K562 (cell line): ENCODE data around the gene MCAM. TPM values are rescaled to one million over a fixed set of nuclear protein-coding genes. Genes with fewer than 3 reads are reported as not detected.

Experiments
- ATAC-seq: fragments of 200-7000 bp; cut with Tn5 transposase; 3 replicates; pipeline ENCODE4 v1.9.1; 2020; ENCODE audit warnings: moderate library complexity
- BruUV-seq: library from RNA; stranded (reverse); fragments of 400-500 nt; replicated peaks from 2 replicates; lab custom pipeline; 2021; lab: Mats Ljungman, UMichigan
- CTCF ChIA-PET: fragments of 300-600 bp; formaldehyde crosslinking; extraction: SDS; loops from one replicate; lab custom pipeline; 2021; ENCODE audit warnings: low intra/inter-chr PET ratio; lab: Yijun Ruan, JAX
- POLR2A ChIA-PET: fragments of 300-600, 350-650 bp; sonication (Branson Sonifier 250); formaldehyde crosslinking; extraction: SDS; loops from one replicate; lab custom pipeline; 2021; ENCODE audit warnings: antibody characterized with exemption, inconsistent platforms; lab: Yijun Ruan, JAX
- DNase-seq, 4 experiments: peaks; one replicate each; pipeline versions ENCODE4 v3.0.0 to v3.0.0-alpha.2; 2011 to 2018; ENCODE audit warnings: low spot score in 3 of 4, mixed read lengths in 3 of 4; ENCODE audit errors: extremely low read depth in 1 of 4
- FAIRE-seq: peaks from 2 replicates; lab custom pipeline; 2011; peaks lifted over from hg19 to GRCh38; lab: Jason Lieb, UNC
- H2AFZ ChIP-seq: 2 replicates; pipeline ENCODE4 v1.6.0; 2011; ENCODE audit warnings: low read depth, low read length, control low read depth, inconsistent platforms
- H3K27ac ChIP-seq: fragments of 200-600 bp; 3 replicates; pipeline ENCODE4 v1.8.0; 2011; ENCODE audit warnings: low read depth, mild to moderate bottlenecking, control low read depth, inconsistent platforms, low read length, moderate library complexity, mixed read lengths; ENCODE audit errors: extremely low read depth
- H3K27me3 ChIP-seq, 2 experiments: fragments of 300-600 bp in 1 of 2; 2 replicates in 1 of 2; 3 replicates in 1 of 2; pipeline versions ENCODE4 v1.6.0 to v1.8.0; 2011; ENCODE audit warnings: inconsistent platforms in 2 of 2, low read length in 2 of 2, mild to moderate bottlenecking in 1 of 2, mixed read lengths in 1 of 2, moderate library complexity in 1 of 2; ENCODE audit not compliant: control insufficient read depth in 2 of 2, insufficient read depth in 2 of 2
- H3K36me3 ChIP-seq: fragments of 300-600 bp; 3 replicates; pipeline ENCODE4 v1.8.0; 2011; ENCODE audit warnings: mild to moderate bottlenecking, low read length, inconsistent platforms; ENCODE audit not compliant: control insufficient read depth, insufficient read depth
- H3K4me1 ChIP-seq, 2 experiments: fragments of 200-600 bp in 1 of 2; replicated peaks in 1 of 2; 2 replicates in 1 of 2; 3 replicates in 1 of 2; pipeline versions ENCODE4 v1.5.1 to v1.8.0; 2011; ENCODE audit warnings: inconsistent platforms in 2 of 2, low read length in 2 of 2, mild to moderate bottlenecking in 1 of 2, mixed read lengths in 1 of 2, moderate library complexity in 1 of 2; ENCODE audit not compliant: control insufficient read depth in 2 of 2, insufficient read depth in 2 of 2
- H3K4me2 ChIP-seq: 2 replicates; pipeline ENCODE4 v1.6.1; 2011; ENCODE audit warnings: low read length, control low read depth, inconsistent platforms, mixed read lengths; ENCODE audit not compliant: insufficient read depth
- H3K4me3 ChIP-seq: fragments of 200-600 bp; sonication (generic), shearing (Covaris generic); 2 replicates; pipeline ENCODE4 v1.5.1; 2016; ENCODE audit warnings: control low read depth, inconsistent platforms
- H3K79me2 ChIP-seq: fragments of 200-600 bp; 3 replicates; pipeline ENCODE4 v1.8.0; 2011; ENCODE audit warnings: low read length, inconsistent platforms; ENCODE audit not compliant: control insufficient read depth, insufficient read depth
- H3K9ac ChIP-seq, 2 experiments: 2 replicates each; pipeline versions ENCODE4 v1.6.0 to v1.6.1; 2011; ENCODE audit warnings: low read depth in 2 of 2, low read length in 2 of 2, control low read depth in 1 of 2, inconsistent platforms in 1 of 2, mild to moderate bottlenecking in 1 of 2, mixed read lengths in 1 of 2; ENCODE audit not compliant: insufficient read depth in 1 of 2
- H3K9me1 ChIP-seq: one replicate; pipeline ENCODE4 v1.6.0; 2011; ENCODE audit warnings: inconsistent platforms, mild to moderate bottlenecking, low read length, moderate library complexity; ENCODE audit not compliant: control insufficient read depth, insufficient read depth
- H3K9me3 ChIP-seq: replicated peaks from 2 replicates; pipeline ENCODE4 v1.5.1; 2011; ENCODE audit warnings: low read depth, low read length, inconsistent platforms; ENCODE audit not compliant: control insufficient read depth, insufficient read depth
- H4K20me1 ChIP-seq: replicated peaks from 2 replicates; pipeline ENCODE4 v1.6.1; 2011; ENCODE audit warnings: low read length, inconsistent platforms, mixed read lengths; ENCODE audit not compliant: control insufficient read depth, insufficient read depth
- CC2D1A ChIP-seq: fragments of 450-650 bp; IDR thresholded peaks from 2 replicates; pipeline ENCODE4 v1.6.1; 2017; ENCODE audit warnings: mild to moderate bottlenecking
- ELF2 ChIP-seq: fragments of 250-450 bp; sonication (Bioruptor Pico); IDR thresholded peaks from 2 replicates; pipeline ENCODE4 v1.5.0; 2021; ENCODE audit warnings: mild to moderate bottlenecking
- MAFG ChIP-seq: fragments of 450-650 bp; conservative IDR thresholded peaks from 2 replicates; pipeline ENCODE4 v1.6.1; 2016; ENCODE audit warnings: missing genetic modification characterization, missing compliant biosample characterization
- MEIS2 ChIP-seq: fragments of 450-650 bp; IDR thresholded peaks from 2 replicates; pipeline ENCODE4 v1.6.1; 2014; ENCODE audit warnings: mild to moderate bottlenecking; ENCODE audit not compliant: partially characterized antibody
- PHB ChIP-seq: fragments of 250-450 bp; sonication (Bioruptor Pico); IDR thresholded peaks from 2 replicates; pipeline ENCODE4 v1.5.0; 2021
- POLR2A ChIP-seq: fragments of 450-650 bp; conservative IDR thresholded peaks from 2 replicates; pipeline ENCODE4 v1.6.1; 2016
- RBFOX2 ChIP-seq: fragments of 200-400 bp; formaldehyde crosslinking; IDR thresholded peaks from 2 replicates; pipeline ENCODE4 v1.6.1; 2017; ENCODE audit warnings: low read depth, mild to moderate bottlenecking, low read length, moderate library complexity
- RBM25 ChIP-seq: fragments of 200-400 bp; formaldehyde crosslinking; IDR thresholded peaks from 2 replicates; pipeline ENCODE4 v1.6.1; 2018; ENCODE audit warnings: low read length, low read depth, moderate library complexity; ENCODE audit not compliant: severe bottlenecking
- SAFB2 ChIP-seq: fragments of 200-400 bp; formaldehyde crosslinking; IDR thresholded peaks from 2 replicates; pipeline ENCODE4 v1.6.1; 2018; ENCODE audit warnings: borderline replicate concordance, low read length, low read depth, moderate library complexity; ENCODE audit not compliant: severe bottlenecking
- SAP30 ChIP-seq: fragments of 200-600 bp; sonication (generic); IDR thresholded peaks from 2 replicates; pipeline ENCODE4 v1.6.1; 2012; ENCODE audit warnings: borderline replicate concordance, low read depth, mild to moderate bottlenecking, moderate library complexity, low read length, control low read depth, inconsistent platforms; ENCODE audit not compliant: insufficient read depth, poor library complexity, severe bottlenecking
- SRSF1 ChIP-seq: fragments of 200-400 bp; formaldehyde crosslinking; IDR thresholded peaks from 2 replicates; pipeline ENCODE4 v1.6.1; 2017; ENCODE audit warnings: mild to moderate bottlenecking, low read depth, low read length, moderate library complexity
- XRCC3 ChIP-seq: fragments of 450-650 bp; IDR thresholded peaks from 2 replicates; pipeline ENCODE4 v1.6.1; 2017; ENCODE audit warnings: mild to moderate bottlenecking, moderate library complexity
- YY1 ChIP-seq, 3 experiments: IDR thresholded peaks; 2 replicates each; pipeline ENCODE4 v1.6.1; 2011; ENCODE audit warnings: low read length in 2 of 3, mild to moderate bottlenecking in 2 of 3, moderate library complexity in 2 of 3, borderline replicate concordance in 1 of 3, control low read depth in 1 of 3, low read depth in 1 of 3; ENCODE audit not compliant: insufficient read depth in 3 of 3, insufficient replicate concordance in 2 of 3, control insufficient read depth in 1 of 3, insufficient read length in 1 of 3; ENCODE audit errors: extremely low read depth in 1 of 3
- ZBTB17 ChIP-seq: fragments of 450-650 bp; formaldehyde crosslinking; IDR thresholded peaks from 2 replicates; pipeline ENCODE4 v1.4.0; 2020; ENCODE audit warnings: mild to moderate bottlenecking
- ZFX ChIP-seq: sonication (generic); formaldehyde crosslinking; IDR thresholded peaks from 2 replicates; pipeline ENCODE4 v1.8.0; 2022; ENCODE audit warnings: mild to moderate bottlenecking, missing genetic modification reagents, moderate library complexity
- ZNF143 ChIP-seq: sonication (generic); formaldehyde crosslinking; IDR thresholded peaks from 2 replicates; pipeline ENCODE4 v1.9.0; 2022; ENCODE audit warnings: mild to moderate bottlenecking, missing genetic modification reagents
- ZNF146 ChIP-seq: IDR thresholded peaks from one replicate; pipeline ENCODE4 v1.6.1; 2018; ENCODE audit warnings: missing compliant biosample characterization; ENCODE audit not compliant: unreplicated experiment
- ZNF311 ChIP-seq: fragments of 250-450 bp; sonication (Bioruptor Pico); IDR thresholded peaks from 2 replicates; pipeline ENCODE4 v1.4.0; 2020; ENCODE audit warnings: mild to moderate bottlenecking, moderate library complexity
- WGBS: fragments of 100-300 bp; shearing (Covaris generic); methylation state at CpG from one replicate; pipeline ENCODE4 v1.1.6; 2016; ENCODE audit warnings: low coverage, mixed read lengths; ENCODE audit not compliant: insufficient coverage; ENCODE audit errors: missing lambda C conversion rate; 5-methylcytosine and 5-hydroxymethylcytosine counted together
- in situ Hi-C: fragments of 300-500 bp; cut with MboI; formaldehyde crosslinking; loops from 4 replicates; pipeline ENCODE4 v1.15.0; 2018; ENCODE audit warnings: inconsistent platforms, mixed read lengths
- intact Hi-C: fragments of 100-400 bp; cut with micrococcal nuclease; formaldehyde crosslinking; loops from 2 replicates; pipeline ENCODE4 v1.14.2; 2022
- polyA plus RNA-seq, 8 experiments: library from polyadenylated mRNA; depleted of rRNA in 4 of 8; stranded (reverse) in 5 of 8; unstranded in 3 of 8; fragments of >200 nt; fragmentation: Nextera tagmentation in 2 of 8; fragmentation: Illumina TruSeq in 1 of 8; extraction: Ambion mirVana in 2 of 8; extraction: Trizol in 1 of 8; gene quantifications; 2 replicates each; pipeline versions ENCODE4 v1.2.1 to v1.2.3, GENCODE V29; 2011 to 2014; ENCODE audit warnings: inconsistent platforms in 1 of 8, missing spikeins in 1 of 8
- total RNA-seq, 7 experiments: library from RNA; depleted of rRNA in 6 of 7; stranded (reverse); fragments of >200 nt in 6 of 7; fragmentation: Illumina TruSeq in 2 of 7; extraction: Trizol in 2 of 7; gene quantifications; 2 replicates each; pipeline versions ENCODE4 v1.2.1 to v1.2.3, GENCODE V29; 2011 to 2021; ENCODE audit warnings: low replicate concordance in 1 of 7
- TF ChIP-seq, protein P1 (sequence below): sonication (generic); formaldehyde crosslinking; IDR thresholded peaks from 2 replicates; pipeline ENCODE4 v1.8.0; 2022; ENCODE audit warnings: mild to moderate bottlenecking, missing genetic modification reagents
- TF ChIP-seq, protein P2 (sequence below), 2 experiments: IDR thresholded peaks; 2 replicates each; pipeline ENCODE4 v1.6.1; 2011; ENCODE audit warnings: borderline replicate concordance in 1 of 2, control low read depth in 1 of 2, low read depth in 1 of 2, low read length in 1 of 2, mild to moderate bottlenecking in 1 of 2, mixed read lengths in 1 of 2, moderate library complexity in 1 of 2; ENCODE audit not compliant: insufficient read depth in 1 of 2, insufficient read length in 1 of 2, poor library complexity in 1 of 2, severe bottlenecking in 1 of 2; ENCODE audit errors: extremely low read depth in 1 of 2

The MCAM gene
- total and polyA plus RNA-seq, 9 of the 15 experiments (the other 6 are each of a cell fraction or from before 2014, with no cell fraction given): 14.7 to 118 (median 53.6) TPM

DNA sequence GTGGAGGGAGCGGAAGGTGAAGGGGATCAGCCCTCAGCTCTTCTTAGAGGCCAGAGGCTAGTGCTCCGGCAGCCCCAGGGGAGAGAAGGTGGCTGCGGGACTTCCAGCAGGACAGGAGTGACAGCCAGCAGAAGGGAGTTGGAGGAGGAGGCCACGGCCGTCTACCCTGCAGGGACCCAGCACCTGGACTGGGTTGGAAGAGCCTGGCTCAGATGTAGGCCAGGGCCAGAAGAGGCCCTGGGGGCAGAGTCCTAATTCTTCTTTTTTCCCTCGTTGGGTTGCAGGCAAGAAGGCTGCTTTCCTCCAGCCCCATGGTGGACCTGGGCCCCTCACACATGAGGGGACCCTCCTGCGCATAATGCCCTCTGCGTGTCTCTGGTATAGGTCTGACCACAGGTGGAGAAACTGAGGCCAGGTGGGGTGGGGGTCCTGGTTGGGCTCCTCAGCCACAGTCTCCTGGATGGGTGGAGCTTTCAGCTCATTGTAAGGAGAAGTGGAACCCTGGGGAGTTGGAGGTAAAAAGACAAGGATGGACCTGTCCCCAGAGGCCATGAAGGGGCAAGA lies 2.3 kb upstream of the MCAM start:
- peak overlapping the region; percentile 79 to 91 for H3K9ac ChIP-seq
- no peaks in the 10 kb centered on the region for H3K9me3 ChIP-seq
- H3K27ac ChIP-seq: peak overlapping the region; percentile 93
- H3K27me3 ChIP-seq: no peaks in the 10 kb centered on the region; a peak in 1 of 5 replicates
- 0 out of 2 replicates have a peak, but pooled peaks cover 6% of the 10 kb centered on the region for H4K20me1 ChIP-seq
- peaks cover 29% of the 10 kb centered on the region; the same call in 2 of the 3 replicates for H3K79me2 ChIP-seq
- POLR2A ChIA-PET: interaction anchor here (0.6 to 5.1 kb wide), 7 partner anchors 10 to 224 kb away, joined by 3 to 22 read pairs (median 4); partner anchors contain the start of gene USP2
- peaks cover 50 to 82% of the 10 kb centered on the region in 2 experiments for H3K4me1 ChIP-seq
- intact Hi-C loops: loop anchor here (2.0 to 5.0 kb wide), 2 partner anchors 112 to 407 kb away; partner anchors contain the start of gene CBL
- BruUV-seq: TSS peak; percentile 86
- FAIRE-seq: no peak
- no peak for DNase-seq
- ATAC-seq: peak; percentile 5
- peak overlapping the region; percentile 48 for H3K4me3 ChIP-seq
- H3K9me1 ChIP-seq: no peaks in the 10 kb centered on the region
- 25% methylated on average over 8 of the region's 8 CpGs for whole genome bisulfite sequencing
- in situ Hi-C loops: no loop called here
- peak overlapping the region; percentile 65 for H2AFZ ChIP-seq
- CTCF ChIA-PET: no interaction called here
- H3K4me2 ChIP-seq: peak overlapping the region; percentile 92
- H3K36me3 ChIP-seq: peaks cover 9% of the 10 kb centered on the region; the same call in 2 of the 3 replicates
- TF ChIP-seq ZBTB17 (peak; percentile 39; the same call in 1 of the 2 replicates), POLR2A (peak; percentile 30; the same call in 1 of the 2 replicates), MAFG (tag) (no peak), ZNF146 (CRISPR knock-in tag) (peak; percentile 5), ZFX (CRISPR knock-in tag) (peak; percentile 75), YY1 (IDR thresholded peaks at IDR 0.05; ENCODE audit: borderline replicate concordance in 1 of 3, control insufficient read depth in 1 of 3, extremely low read depth in 1 of 3, insufficient read depth in 3 of 3, insufficient read length in 1 of 3, insufficient replicate concordance in 2 of 3, low read depth in 1 of 3, low read length in 2 of 3) (peak in 1 of 3 experiments; percentile 3), RBFOX2 (peak; percentile 70), ZNF143 (CRISPR knock-in tag) (0 out of 2 replicates have a peak, but pooled peaks have one; percentile 22), MEIS2 (no peak), SAP30 (no peak), SRSF1 (no peak), XRCC3 (no peak), PHB (CRISPR knock-in tag) (0 out of 2 replicates have a peak, but pooled peaks have one; percentile 29), CC2D1A (0 out of 2 replicates have a peak, but pooled peaks have one; percentile 5), ELF2 (CRISPR knock-in tag) (0 out of 2 replicates have a peak, but pooled peaks have one; percentile 33), SAFB2 (no peak), ZNF311 (CRISPR knock-in tag) (0 out of 2 replicates have a peak, but pooled peaks have one; percentile 51), RBM25 (no peak)
- TF ChIP-seq, protein P1, sequence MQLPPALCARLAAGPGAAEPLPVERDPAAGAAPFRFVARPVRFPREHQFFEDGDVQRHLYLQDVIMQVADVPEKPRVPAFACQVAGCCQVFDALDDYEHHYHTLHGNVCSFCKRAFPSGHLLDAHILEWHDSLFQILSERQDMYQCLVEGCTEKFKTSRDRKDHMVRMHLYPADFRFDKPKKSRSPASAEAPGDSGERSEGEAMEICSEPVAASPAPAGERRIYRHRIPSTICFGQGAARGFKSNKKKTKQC (CRISPR knock-in tag): peak; percentile 37; the same call in 1 of the 2 replicates
- TF ChIP-seq, protein P2, sequence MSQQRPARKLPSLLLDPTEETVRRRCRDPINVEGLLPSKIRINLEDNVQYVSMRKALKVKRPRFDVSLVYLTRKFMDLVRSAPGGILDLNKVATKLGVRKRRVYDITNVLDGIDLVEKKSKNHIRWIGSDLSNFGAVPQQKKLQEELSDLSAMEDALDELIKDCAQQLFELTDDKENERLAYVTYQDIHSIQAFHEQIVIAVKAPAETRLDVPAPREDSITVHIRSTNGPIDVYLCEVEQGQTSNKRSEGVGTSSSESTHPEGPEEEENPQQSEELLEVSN (IDR thresholded peaks at IDR 0.05; ENCODE audit: borderline replicate concordance in 1 of 2, extremely low read depth in 1 of 2, insufficient read depth in 1 of 2, insufficient read length in 1 of 2, low read depth in 1 of 2, low read length in 1 of 2, poor library complexity in 1 of 2, severe bottlenecking in 1 of 2): peak in 1 of 2 experiments; percentile 6
